Activated T-helper 1 cell treated with anti-CD3 and anti-CD28 coated beads, Interleukin-2, amount 50 U/mL, for 16 hours (primary cell): Measurements from ENCODE around the gene RNF224.

ENCODE experiments used
- DNase-seq, 2 donors: peaks; one replicate each; pipeline ENCODE4 v3.0.0-alpha.2; 2020; ENCODE audit warnings: low read depth in 1 of 2, low spot score in 1 of 2

RNF224 gene

GRCh38 chr9:137226338-137227053, 806 bp upstream of the RNF224 start:
- DNase-seq: no peak

- no peak for DNase-seq
Observed at GRCh38 chr9:137227853-137228505, 677 bp downstream of the RNF224 start.

GRCh38 chr9:137228506-137228967, 1.2 kb downstream of the RNF224 start:
- no peak for DNase-seq

- no peak for DNase-seq
Observed at GRCh38 chr9:137228968-137229896, 1.9 kb downstream of the RNF224 start.

GRCh38 chr9:137229903-137230704, 2.8 kb downstream of the RNF224 start:
- no peak for DNase-seq

- no peak for DNase-seq
Observed at GRCh38 chr9:137230705-137231371, 3.5 kb downstream of the RNF224 start, which contains the start of gene SLC34A3. SLC34A3 (plus strand) TSS chr9:137230901; CDS start chr9:137231703, 802 bp downstream.

GRCh38 chr9:137231372-137232039, 4.2 kb downstream of the RNF224 start:
- no peak for DNase-seq

- no peak for DNase-seq
Observed at GRCh38 chr9:137232101-137232500, 4.8 kb downstream of the RNF224 start.

- DNase-seq: no peak
Observed at GRCh38 chr9:137232510-137232909, 5.2 kb downstream of the RNF224 start.

- DNase-seq: no peak
Observed at GRCh38 chr9:137233143-137233980, 6.1 kb downstream of the RNF224 start.

GRCh38 chr9:137234055-137234697, 6.9 kb downstream of the RNF224 start:
- DNase-seq: no peak

GRCh38 chr9:137234758-137235423, 7.6 kb downstream of the RNF224 start:
- no peak for DNase-seq

- no peak for DNase-seq
Observed at GRCh38 chr9:137235424-137236237, 8.3 kb downstream of the RNF224 start.

GRCh38 chr9:137236238-137236935, 9.1 kb downstream of the RNF224 start:
- peak; percentile 83 to 84 for DNase-seq

GRCh38 chr9:137236936-137237421, 9.7 kb downstream of the RNF224 start:
- DNase-seq: no peak
